ENCODE measurements around the gene CIP2A. TPM values are rescaled to one million over a fixed set of nuclear protein-coding genes. Genes with fewer than 3 reads are reported as not detected.
"Not testable (repeated sequence)": the region's sequence is repeated elsewhere in the genome, so short reads cannot be mapped to it uniquely, and the experiment has no call there.

Gene CIP2A
- total RNA-seq (ENCODE audit: low replicate concordance): 7.1 and 39.2 TPM in 2 replicates

DNA sequence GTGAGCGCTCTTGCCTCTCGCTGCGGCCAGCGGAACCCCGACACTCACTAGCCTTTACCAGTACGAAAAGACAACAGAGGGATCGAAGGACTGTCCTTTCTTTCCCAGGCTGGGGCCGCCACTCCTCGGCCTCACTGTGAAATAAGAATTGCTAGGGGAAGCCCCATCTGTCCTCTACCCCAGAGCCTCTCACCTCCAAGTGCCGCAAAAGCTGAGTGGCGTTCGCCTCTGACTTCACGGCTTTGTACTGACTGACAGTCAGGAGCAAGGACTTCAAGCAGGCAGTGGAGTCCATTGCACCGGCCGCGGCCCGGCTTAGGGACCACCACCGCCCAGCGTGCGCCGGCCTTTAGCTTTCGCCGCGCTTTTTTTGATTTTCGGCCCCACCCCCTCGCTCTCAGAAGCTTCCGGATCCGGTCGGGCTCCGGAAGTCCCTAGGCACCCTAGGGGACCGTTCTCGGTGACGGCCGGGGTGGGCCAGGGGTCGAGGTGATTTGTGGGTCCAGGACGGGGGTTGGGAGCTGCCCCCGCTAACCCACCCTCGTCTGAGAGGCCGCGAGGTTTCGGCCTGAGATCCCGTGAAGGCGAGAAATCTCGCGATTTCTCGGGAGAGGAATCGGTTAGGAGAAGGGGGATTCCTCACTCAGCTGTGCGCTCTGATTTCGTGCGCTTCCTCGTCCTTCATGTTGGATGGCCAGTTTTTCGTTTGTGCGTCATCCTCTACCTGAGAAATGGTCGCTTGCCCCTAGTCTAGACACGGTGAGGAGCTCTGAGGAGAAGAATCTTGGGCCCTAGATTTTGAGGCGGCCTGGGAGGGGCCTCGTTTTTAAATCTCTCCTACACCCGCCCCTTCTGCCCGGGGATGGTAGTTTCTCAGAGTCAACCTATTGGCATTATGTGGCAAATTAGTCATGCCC, at the start of gene CIP2A, which contains the start of gene DZIP3:
Gene CIP2A (minus strand): TSS at position 358 of the 917 bp plus-strand sequence. CDS start 63 bp downstream, at position 295.
Gene DZIP3 (plus strand): TSS at position 642 of the 917 bp plus-strand sequence. CDS start 15,685 bp downstream, outside the sequence.
- DNase-seq (ENCODE audit: low read depth): peak; percentile 91
- TF ChIP-seq, protein P1, sequence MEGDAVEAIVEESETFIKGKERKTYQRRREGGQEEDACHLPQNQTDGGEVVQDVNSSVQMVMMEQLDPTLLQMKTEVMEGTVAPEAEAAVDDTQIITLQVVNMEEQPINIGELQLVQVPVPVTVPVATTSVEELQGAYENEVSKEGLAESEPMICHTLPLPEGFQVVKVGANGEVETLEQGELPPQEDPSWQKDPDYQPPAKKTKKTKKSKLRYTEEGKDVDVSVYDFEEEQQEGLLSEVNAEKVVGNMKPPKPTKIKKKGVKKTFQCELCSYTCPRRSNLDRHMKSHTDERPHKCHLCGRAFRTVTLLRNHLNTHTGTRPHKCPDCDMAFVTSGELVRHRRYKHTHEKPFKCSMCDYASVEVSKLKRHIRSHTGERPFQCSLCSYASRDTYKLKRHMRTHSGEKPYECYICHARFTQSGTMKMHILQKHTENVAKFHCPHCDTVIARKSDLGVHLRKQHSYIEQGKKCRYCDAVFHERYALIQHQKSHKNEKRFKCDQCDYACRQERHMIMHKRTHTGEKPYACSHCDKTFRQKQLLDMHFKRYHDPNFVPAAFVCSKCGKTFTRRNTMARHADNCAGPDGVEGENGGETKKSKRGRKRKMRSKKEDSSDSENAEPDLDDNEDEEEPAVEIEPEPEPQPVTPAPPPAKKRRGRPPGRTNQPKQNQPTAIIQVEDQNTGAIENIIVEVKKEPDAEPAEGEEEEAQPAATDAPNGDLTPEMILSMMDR (IDR thresholded peaks at IDR 0.05; ENCODE audit: insufficient read depth, low read length): peak; percentile 12
- H3K4me3 ChIP-seq (ENCODE audit: low read depth, low read length): peak within 1 kb of the TSS; percentile 91

DNA sequence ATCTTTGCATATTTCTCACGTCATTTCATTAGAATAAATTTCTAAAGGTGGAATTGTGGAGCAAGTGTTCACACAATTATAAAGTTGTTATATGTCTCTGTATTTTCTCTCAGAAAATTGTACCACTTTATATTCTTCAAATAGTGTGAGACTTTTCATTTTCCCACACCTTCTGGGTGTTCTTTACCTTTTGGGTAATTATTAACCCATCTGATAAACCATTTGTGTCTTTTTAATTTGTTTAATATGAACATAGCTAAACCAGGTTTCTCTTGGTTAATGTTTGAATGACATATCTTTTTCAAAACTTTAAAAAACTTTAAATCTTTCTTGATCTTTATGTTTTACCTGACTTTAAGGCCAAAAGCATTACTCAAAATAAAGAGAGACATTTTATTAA, 40.7 kb upstream of the CIP2A start:
- TF ChIP-seq, protein P1 (IDR thresholded peaks at IDR 0.05; ENCODE audit: insufficient read depth, low read length): no peak
- no peak overlapping the region for H3K4me3 ChIP-seq (ENCODE audit: low read depth, low read length)
- no peak for DNase-seq (ENCODE audit: low read depth)

DNA sequence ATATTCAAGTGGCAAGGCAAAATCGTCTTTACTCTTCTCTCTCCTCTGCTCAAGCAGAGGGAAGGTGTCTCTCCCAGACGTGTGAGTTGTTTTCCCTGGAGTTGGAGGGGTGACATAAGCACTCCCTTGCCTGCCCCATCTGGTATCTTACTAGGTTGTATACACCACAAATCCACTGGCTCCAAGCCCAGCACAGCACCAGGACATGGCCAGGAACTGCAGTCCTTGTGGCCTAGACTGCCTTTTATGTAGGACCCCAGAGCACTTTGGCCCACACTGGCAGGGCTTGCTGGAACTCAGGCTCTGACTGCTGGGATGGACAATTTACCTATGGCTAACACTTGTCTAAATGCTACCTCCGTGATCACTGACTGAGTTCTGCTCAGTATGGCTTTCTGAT, 34.3 kb upstream of the CIP2A start:
- H3K4me3 ChIP-seq (ENCODE audit: low read depth, low read length): no peak overlapping the region
- no peak for DNase-seq (ENCODE audit: low read depth)
- TF ChIP-seq, protein P1 (IDR thresholded peaks at IDR 0.05; ENCODE audit: insufficient read depth, low read length): no peak

DNA sequence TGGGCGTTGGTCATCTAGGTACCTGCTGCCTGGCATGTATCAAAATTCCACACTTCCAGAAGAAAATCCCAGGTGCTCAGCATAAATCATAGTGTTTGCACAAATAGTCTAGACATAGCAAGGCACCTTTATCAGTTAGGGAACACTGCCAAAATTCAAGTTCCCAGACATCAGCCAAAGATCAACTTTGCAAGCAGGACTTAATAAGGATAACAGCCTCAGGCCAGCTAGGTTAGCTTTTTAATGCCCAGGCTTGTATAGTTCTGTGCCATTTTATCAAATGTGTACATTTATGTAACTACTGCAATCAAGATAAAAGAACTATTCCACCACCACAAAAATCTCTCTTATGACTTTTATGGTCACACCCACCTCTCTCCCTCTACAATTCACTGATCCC, 31.0 kb upstream of the CIP2A start:
- no peak overlapping the region for H3K4me3 ChIP-seq (ENCODE audit: low read depth, low read length)
- DNase-seq (ENCODE audit: low read depth): peak; percentile 9
- TF ChIP-seq, protein P1 (IDR thresholded peaks at IDR 0.05; ENCODE audit: insufficient read depth, low read length): no peak

DNA sequence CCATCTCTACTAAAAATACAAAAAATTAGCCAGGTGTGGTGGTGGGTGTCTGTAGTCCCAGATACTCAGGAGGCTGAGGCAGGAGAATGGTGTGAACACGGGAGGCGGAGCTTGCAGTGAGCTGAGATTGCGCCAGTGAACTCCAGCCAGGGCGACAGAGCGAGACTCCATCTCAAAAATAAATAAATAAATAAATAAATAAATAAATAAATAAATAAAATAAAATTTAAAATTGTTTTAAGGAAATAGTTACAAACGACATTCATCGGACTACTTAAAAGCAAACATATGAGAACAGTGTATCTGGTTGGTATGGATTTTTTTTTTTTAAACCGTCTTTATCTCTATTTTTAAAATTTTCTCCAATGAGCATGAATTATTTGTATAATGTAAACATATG, 26.9 kb upstream of the CIP2A start:
- not testable (repeated sequence) for DNase-seq (ENCODE audit: low read depth)

DNA sequence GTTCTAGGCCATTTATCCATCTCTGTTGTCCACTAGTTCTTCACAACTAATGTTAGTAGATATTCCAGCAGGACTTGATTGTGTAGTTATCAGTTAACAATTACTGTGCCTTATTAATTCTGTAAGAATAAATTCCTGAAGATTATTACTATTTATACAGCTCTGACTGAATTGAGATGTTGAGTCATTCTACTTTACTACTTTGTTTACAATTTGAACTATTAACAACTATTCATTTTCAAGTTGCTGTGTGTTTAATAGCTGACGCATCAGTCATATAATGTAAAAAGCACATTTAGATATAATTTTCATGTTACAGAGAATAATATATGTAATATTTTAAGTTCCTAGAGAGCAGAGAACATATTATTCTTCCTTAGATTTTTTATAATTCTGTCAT, 21.4 kb upstream of the CIP2A start:
- H3K4me3 ChIP-seq (ENCODE audit: low read depth, low read length): no peak overlapping the region
- TF ChIP-seq, protein P1 (IDR thresholded peaks at IDR 0.05; ENCODE audit: insufficient read depth, low read length): no peak
- DNase-seq (ENCODE audit: low read depth): no peak

More for the DNA sequence above, 26.9 kb upstream of the CIP2A start:
- H3K4me3 ChIP-seq (ENCODE audit: low read depth, low read length): not testable (repeated sequence)

DNA sequence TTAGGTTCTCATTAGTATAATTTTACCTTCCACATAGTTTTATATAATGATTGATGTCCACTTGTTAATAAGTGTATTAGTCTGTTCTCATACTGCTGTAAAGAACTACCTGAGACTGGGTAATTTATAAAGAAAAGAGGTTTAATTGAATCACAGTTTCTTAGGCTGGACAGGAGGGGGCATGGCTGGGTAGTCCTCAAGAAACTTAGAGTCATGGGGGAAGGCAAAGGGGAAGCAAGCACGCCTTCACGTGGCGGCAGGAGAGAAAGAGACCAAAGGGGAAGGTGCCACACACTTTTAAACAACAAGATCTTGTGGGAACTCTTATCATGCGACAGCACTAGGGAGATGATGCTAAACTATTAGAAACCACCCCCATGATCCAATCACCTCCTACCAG, 19.5 kb upstream of the CIP2A start:
- no peak overlapping the region for H3K4me3 ChIP-seq (ENCODE audit: low read depth, low read length)
- TF ChIP-seq, protein P1 (IDR thresholded peaks at IDR 0.05; ENCODE audit: insufficient read depth, low read length): no peak
- no peak for DNase-seq (ENCODE audit: low read depth)
